Keratinocyte (primary cell): ENCODE measurements around the gene OR8I2. TPM values are rescaled to one million over a fixed set of nuclear protein-coding genes. Genes with fewer than 3 reads are reported as not detected.

Source experiments
- DNase-seq: peaks from one replicate; pipeline ENCODE4 v3.0.0-alpha.2; 2011; ENCODE audit warnings: low read depth, missing footprints, low spot score
- FAIRE-seq: peaks from 2 replicates; lab custom pipeline; 2011; peaks lifted over from hg19 to GRCh38; lab: Jason Lieb, UNC
- H2AFZ ChIP-seq: 2 replicates; pipeline ENCODE4 v1.6.0; 2012; ENCODE audit warnings: low read length, control low read depth, inconsistent platforms; ENCODE audit not compliant: control insufficient read depth
- H3K27ac ChIP-seq: 2 replicates; pipeline ENCODE4 v1.5.1; 2011; ENCODE audit warnings: low read length; ENCODE audit not compliant: control insufficient read depth, insufficient read depth
- H3K27me3 ChIP-seq: 3 replicates; pipeline ENCODE4 v1.6.0; 2011; ENCODE audit warnings: low read length; ENCODE audit not compliant: control insufficient read depth, insufficient read depth; ENCODE audit errors: extremely low read depth
- H3K36me3 ChIP-seq, 2 experiments: 2 replicates in 1 of 2; 3 replicates in 1 of 2; pipeline ENCODE4 v1.5.1; 2011; ENCODE audit warnings: low read length in 2 of 2, mild to moderate bottlenecking in 1 of 2; ENCODE audit not compliant: control insufficient read depth in 2 of 2, insufficient read depth in 2 of 2; ENCODE audit errors: extremely low read depth in 1 of 2
- H3K4me1 ChIP-seq: 3 replicates; pipeline ENCODE4 v1.5.1; 2011; ENCODE audit warnings: low read length; ENCODE audit not compliant: control insufficient read depth, insufficient read depth; ENCODE audit errors: extremely low read depth
- H3K4me2 ChIP-seq: 3 replicates; pipeline ENCODE4 v1.6.0; 2011; ENCODE audit warnings: low read depth, low read length; ENCODE audit not compliant: control insufficient read depth, insufficient read depth; ENCODE audit errors: extremely low read depth
- H3K4me3 ChIP-seq, 3 experiments: fragments of 200-600 bp in 1 of 3; sonication (generic) in 1 of 3; 2 replicates in 2 of 3; 3 replicates in 1 of 3; pipeline ENCODE4 v1.5.1; 2011 to 2016; ENCODE audit warnings: low read length in 3 of 3, mild to moderate bottlenecking in 3 of 3, control low read depth in 2 of 3, inconsistent platforms in 1 of 3, low read depth in 1 of 3, mixed read lengths in 1 of 3, mixed run types in 1 of 3, moderate library complexity in 1 of 3; ENCODE audit not compliant: control insufficient read depth in 2 of 3, insufficient read depth in 2 of 3; ENCODE audit errors: extremely low read depth in 1 of 3
- H3K79me2 ChIP-seq: 2 replicates; pipeline ENCODE4 v1.6.0; 2012; ENCODE audit warnings: low read length; ENCODE audit not compliant: control insufficient read depth, insufficient read depth
- H3K9ac ChIP-seq: 3 replicates; pipeline ENCODE4 v1.6.0; 2011; ENCODE audit warnings: low read length; ENCODE audit not compliant: control insufficient read depth, insufficient read depth; ENCODE audit errors: extremely low read depth
- H3K9me1 ChIP-seq: 3 replicates; pipeline ENCODE4 v1.6.0; 2011; ENCODE audit warnings: low read length; ENCODE audit not compliant: control insufficient read depth, insufficient read depth; ENCODE audit errors: extremely low read depth
- H3K9me3 ChIP-seq: 2 replicates; pipeline ENCODE4 v1.5.1; 2012; ENCODE audit warnings: low read depth, low read length; ENCODE audit not compliant: control insufficient read depth
- H4K20me1 ChIP-seq: 3 replicates; pipeline ENCODE4 v1.6.0; 2011; ENCODE audit warnings: low read length; ENCODE audit not compliant: control insufficient read depth, insufficient read depth; ENCODE audit errors: extremely low read depth
- EZH2 ChIP-seq: IDR thresholded peaks from one replicate; pipeline ENCODE4 v1.6.1; 2012; ENCODE audit warnings: inconsistent platforms, mild to moderate bottlenecking, low read length, moderate library complexity
- dilution Hi-C: fragments of 300-500 bp; cut with MboI; formaldehyde crosslinking; loops from one replicate; pipeline ENCODE4 v1.7.0; 2020; ENCODE audit warnings: low sequenced_read_pairs; ENCODE audit not compliant: extremely low pct_ligation_motif_present
- polyA plus RNA-seq, 5 experiments: library from polyadenylated mRNA; depleted of rRNA in 3 of 5; stranded (reverse) in 3 of 5; stranded (forward) in 1 of 5; unstranded in 1 of 5; fragments of >200 nt; gene quantifications; 1 replicate in 1 of 5; 2 replicates in 3 of 5; 3 replicates in 1 of 5; pipeline versions ENCODE4 v1.2.1 to v1.2.3, GENCODE V29; 2011 to 2012; ENCODE audit warnings: missing spikeins in 2 of 5, low read depth in 1 of 5, low replicate concordance in 1 of 5
- TF ChIP-seq, protein P1 (sequence below), 3 experiments: IDR thresholded peaks in 1 of 3; conservative IDR thresholded peaks in 1 of 3; optimal IDR thresholded peaks in 1 of 3; 2 replicates in 2 of 3; 3 replicates in 1 of 3; pipeline versions ENCODE3 to v1.5.1; 2011; ENCODE audit warnings: low read length in 3 of 3, mild to moderate bottlenecking in 3 of 3, moderate library complexity in 2 of 3, control low read depth in 1 of 3, inconsistent platforms in 1 of 3; ENCODE audit not compliant: insufficient read depth in 2 of 3; ENCODE audit errors: extremely low read depth in 1 of 3

The OR8I2 gene
- polyA plus RNA-seq, 1 donor (not counting 4 experiments of a cell fraction or from before 2014, with no cell fraction given) = not detected

DNA sequence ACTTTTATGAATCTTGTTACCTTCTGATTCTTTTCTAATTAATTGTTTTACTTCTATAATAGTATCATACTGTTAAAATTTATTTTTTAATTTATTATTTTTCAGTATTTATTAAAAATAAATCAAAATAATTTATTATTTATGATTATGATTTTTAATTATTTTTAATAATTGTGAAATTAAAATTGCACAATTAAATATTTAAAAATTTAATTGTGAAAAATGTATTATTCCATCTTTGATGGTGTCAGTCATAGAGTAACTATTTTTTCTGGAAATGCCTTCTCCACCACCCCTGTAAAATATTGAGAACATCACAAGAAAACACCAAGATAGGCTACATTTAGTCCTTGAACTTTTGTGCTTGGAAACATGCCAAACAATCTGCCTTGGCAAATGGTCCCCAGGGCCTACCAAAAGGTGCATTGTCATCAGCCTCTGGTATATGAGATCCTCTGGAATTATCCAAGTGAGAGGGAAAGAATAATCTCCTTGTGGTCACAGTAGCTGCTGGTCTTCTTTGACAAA lies 10.2 kb downstream of the OR8I2 start, which contains the start of gene OR8H2:
TSS of gene OR8H2 (plus strand) at position 478 of the 528 bp plus-strand sequence. CDS start 1,356 bp downstream, outside the sequence.
- no peak within 1 kb of the TSS for H3K27ac ChIP-seq

DNA sequence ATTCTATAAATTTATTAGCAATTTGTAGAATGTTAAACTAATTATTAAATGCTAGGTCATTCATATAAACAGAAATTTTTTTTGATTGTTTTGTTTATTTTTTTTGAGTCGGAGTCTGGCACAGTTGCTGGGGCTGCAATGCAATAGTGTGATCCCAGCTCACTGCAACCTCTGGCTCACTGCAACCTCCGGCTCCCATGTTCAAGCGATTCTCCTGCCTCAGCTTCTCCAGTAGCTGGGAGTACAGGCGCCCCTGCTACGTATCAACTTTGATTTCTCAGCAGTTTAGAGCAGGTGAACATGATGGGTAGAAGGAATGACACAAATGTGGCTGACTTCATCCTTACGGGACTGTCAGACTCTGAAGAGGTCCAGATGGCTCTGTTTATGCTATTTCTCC lies 29.0 kb downstream of the OR8I2 start, which contains the start of gene OR8H3:
TSS of gene OR8H3 (plus strand) at position 301 of the 400 bp plus-strand sequence. CDS start at position 301, 0 bp downstream.
- Histone ChIP-seq H2AFZ (no peak within 1 kb of the TSS), H3K4me1 (no peaks in the 10 kb centered on the region), H3K4me3 (no peak within 1 kb of the TSS), H3K9me3 (no peaks in the 10 kb centered on the region), H3K9me1 (no peaks in the 10 kb centered on the region), H3K9ac (no peak within 1 kb of the TSS), H3K27me3 (no peaks in the 10 kb centered on the region), H4K20me1 (no peaks in the 10 kb centered on the region), H3K4me2 (no peak within 1 kb of the TSS), H3K36me3 (no peaks in the 10 kb centered on the region), H3K27ac (no peak within 1 kb of the TSS), H3K79me2 (no peaks in the 10 kb centered on the region)
- TF ChIP-seq, protein P1, sequence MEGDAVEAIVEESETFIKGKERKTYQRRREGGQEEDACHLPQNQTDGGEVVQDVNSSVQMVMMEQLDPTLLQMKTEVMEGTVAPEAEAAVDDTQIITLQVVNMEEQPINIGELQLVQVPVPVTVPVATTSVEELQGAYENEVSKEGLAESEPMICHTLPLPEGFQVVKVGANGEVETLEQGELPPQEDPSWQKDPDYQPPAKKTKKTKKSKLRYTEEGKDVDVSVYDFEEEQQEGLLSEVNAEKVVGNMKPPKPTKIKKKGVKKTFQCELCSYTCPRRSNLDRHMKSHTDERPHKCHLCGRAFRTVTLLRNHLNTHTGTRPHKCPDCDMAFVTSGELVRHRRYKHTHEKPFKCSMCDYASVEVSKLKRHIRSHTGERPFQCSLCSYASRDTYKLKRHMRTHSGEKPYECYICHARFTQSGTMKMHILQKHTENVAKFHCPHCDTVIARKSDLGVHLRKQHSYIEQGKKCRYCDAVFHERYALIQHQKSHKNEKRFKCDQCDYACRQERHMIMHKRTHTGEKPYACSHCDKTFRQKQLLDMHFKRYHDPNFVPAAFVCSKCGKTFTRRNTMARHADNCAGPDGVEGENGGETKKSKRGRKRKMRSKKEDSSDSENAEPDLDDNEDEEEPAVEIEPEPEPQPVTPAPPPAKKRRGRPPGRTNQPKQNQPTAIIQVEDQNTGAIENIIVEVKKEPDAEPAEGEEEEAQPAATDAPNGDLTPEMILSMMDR (optimal IDR thresholded peaks at IDR 0.05 in 1 of 3, IDR thresholded peaks at IDR 0.05 in 1 of 3, conservative IDR thresholded peaks at IDR 0.05 in 1 of 3; ENCODE audit: extremely low read depth in 1 of 3, insufficient read depth in 2 of 3, low read length in 3 of 3) = no peak
- TF ChIP-seq EZH2 = no peak
- FAIRE-seq (no peak), DNase-seq (no peak)
- dilution Hi-C loops = no loop called here

More for the DNA sequence above, 10.2 kb downstream of the OR8I2 start, which contains the start of gene OR8H2:
- DNase-seq (no peak), FAIRE-seq (no peak)
- Histone ChIP-seq H3K36me3 (no peaks in the 10 kb centered on the region), H3K4me2 (no peak within 1 kb of the TSS), H3K9me1 (no peaks in the 10 kb centered on the region), H4K20me1 (no peaks in the 10 kb centered on the region), H3K79me2 (no peaks in the 10 kb centered on the region), H3K4me1 (no peaks in the 10 kb centered on the region), H3K4me3 (no peak within 1 kb of the TSS), H3K27me3 (no peaks in the 10 kb centered on the region), H3K9me3 (no peaks in the 10 kb centered on the region), H3K9ac (no peak within 1 kb of the TSS), H2AFZ (no peak within 1 kb of the TSS)
- TF ChIP-seq EZH2 = no peak
- TF ChIP-seq, protein P1 (optimal IDR thresholded peaks at IDR 0.05 in 1 of 3, IDR thresholded peaks at IDR 0.05 in 1 of 3, conservative IDR thresholded peaks at IDR 0.05 in 1 of 3; ENCODE audit: extremely low read depth in 1 of 3, insufficient read depth in 2 of 3, low read length in 3 of 3) = no peak
- dilution Hi-C loops = no loop called here
